Activated naive CD4-positive, alpha-beta T cell treated with anti-CD3 and anti-CD28 coated beads, Interleukin-2, amount 50 U/mL, for 24 hours (primary cell): ENCODE data around the gene CLIC3.

Experiments used
- H3K27ac Mint-ChIP-seq: one replicate; pipeline ENCODE4 v1.8.0; 2021; ENCODE audit warnings: mild to moderate bottlenecking, mixed read lengths
- H3K27me3 Mint-ChIP-seq: one replicate; pipeline ENCODE4 v1.8.0; 2021; ENCODE audit warnings: mixed read lengths
- H3K36me3 Mint-ChIP-seq: one replicate; pipeline ENCODE4 v1.8.0; 2021; ENCODE audit warnings: mixed read lengths
- H3K4me1 Mint-ChIP-seq: one replicate; pipeline ENCODE4 v1.8.0; 2021; ENCODE audit warnings: mixed read lengths
- H3K4me3 Mint-ChIP-seq: one replicate; pipeline ENCODE4 v1.8.0; 2021; ENCODE audit warnings: mild to moderate bottlenecking, mixed read lengths
- H3K9me3 Mint-ChIP-seq: one replicate; pipeline ENCODE4 v1.8.0; 2021; ENCODE audit warnings: mixed read lengths

CLIC3 gene

DNA sequence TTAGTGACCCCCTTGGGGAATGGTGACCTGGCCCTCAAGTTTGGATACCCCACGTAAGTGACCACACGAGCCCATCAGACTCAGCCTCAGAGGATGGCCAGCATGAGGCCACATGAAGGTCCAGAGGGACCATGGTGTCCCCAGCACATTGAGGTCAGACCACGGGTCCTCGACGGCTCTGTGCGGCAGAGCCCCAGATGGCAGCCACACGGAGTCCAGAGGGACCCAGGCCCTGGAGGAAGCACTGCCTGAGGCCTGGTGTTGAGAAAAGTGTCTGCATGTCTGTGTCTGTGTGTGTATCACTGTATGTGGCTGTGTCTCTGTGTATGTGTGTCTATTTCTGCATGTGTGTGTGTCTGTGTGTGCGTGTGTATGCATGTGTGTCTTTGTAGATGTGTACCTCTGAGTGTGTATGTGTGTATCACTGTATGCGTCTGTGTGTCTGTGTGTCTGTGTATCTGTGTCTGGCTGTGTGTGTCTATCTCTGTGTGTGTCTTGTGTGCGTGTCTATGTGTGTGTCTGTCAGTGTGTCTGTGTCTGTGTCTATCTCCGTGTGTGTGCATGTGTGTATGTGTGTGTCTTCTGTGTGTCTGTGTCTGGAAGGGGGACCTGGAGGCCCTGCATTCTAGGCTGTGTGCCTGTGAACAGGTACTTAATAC, 12.6 kb downstream of the CLIC3 start:
- Mint-ChIP-seq H3K36me3 (no peaks in the 10 kb centered on the region), H3K9me3 (no peaks in the 10 kb centered on the region), H3K4me3 (no peak overlapping the region), H3K4me1 (peaks cover 3% of the 10 kb centered on the region), H3K27me3 (peaks cover 4% of the 10 kb centered on the region), H3K27ac (no peak overlapping the region)

DNA sequence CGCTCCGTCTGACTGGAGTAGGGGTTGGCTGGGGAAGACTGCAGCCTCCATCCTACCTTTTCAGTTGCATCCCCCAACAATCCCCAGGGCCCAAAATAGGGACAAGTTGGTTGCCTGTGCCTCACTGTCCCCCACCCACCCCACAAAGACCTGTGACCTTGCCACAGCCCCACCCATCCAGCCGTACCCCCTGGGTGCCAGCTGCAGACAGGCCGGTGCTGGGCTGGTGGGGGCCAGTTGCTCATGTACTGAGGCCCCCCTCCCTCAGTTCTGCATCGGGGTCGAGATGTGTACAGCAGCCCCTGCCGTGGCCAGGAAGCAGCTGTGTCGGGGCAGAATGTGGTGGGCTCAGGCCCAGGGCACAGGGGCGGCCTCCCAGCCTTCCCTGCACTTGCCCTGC, 13.2 kb downstream of the CLIC3 start:
- no peaks in the 10 kb centered on the region for H3K36me3 Mint-ChIP-seq
- peaks cover 3% of the 10 kb centered on the region for H3K4me1 Mint-ChIP-seq
- no peak overlapping the region for H3K27ac Mint-ChIP-seq
- no peaks in the 10 kb centered on the region for H3K9me3 Mint-ChIP-seq
- H3K27me3 Mint-ChIP-seq: peaks cover 4% of the 10 kb centered on the region
- H3K4me3 Mint-ChIP-seq: no peak overlapping the region

DNA sequence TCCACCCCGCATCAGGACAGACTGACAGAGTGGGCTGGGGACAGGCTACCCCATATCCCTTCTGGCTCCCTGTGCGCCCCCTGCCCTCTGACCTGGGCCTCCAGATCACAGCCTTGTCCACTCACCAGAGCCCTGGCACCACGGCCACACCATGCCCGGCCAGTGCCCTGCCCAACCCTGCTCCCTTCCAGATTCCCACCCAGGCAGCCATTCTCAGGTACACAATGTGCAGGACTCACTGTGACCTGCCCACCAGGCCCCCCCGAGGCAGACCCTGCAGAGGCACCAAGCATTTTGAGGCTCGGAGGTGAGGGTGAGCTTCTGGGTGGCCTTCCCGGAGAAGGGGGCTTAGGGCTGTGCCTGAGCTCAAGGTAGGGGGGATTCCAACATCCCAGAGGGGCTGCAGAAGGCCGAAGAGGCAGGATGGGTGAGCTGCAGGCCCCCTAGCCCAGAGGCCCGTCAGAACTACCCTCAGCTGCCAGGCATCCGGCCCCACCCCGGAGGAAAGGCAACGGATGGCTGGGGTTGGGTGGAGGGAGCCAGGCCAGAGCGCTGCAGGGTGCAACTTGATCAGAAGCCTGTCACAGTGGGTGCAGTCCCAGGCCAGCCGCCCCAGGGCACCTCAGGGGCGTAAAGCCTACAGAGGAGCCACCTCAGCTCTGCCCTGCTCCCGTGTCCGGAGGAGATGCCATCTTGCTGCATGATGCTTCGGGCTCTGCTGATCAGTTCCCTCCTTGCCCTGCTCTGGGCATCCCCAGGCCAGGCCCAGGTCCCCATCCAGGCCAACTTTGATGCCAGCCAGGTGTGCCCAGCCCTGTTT, 13.9 kb downstream of the CLIC3 start, which contains the start of gene LCNL1:
Gene LCNL1 (plus strand): TSS at position 762 of the 820 bp plus-strand sequence. CDS start 594 bp downstream, outside the sequence.
- Mint-ChIP-seq H3K4me3 (no peak within 1 kb of the TSS), H3K27ac (peak within 1 kb of the TSS; percentile 12), H3K9me3 (no peaks in the 10 kb centered on the region), H3K27me3 (peaks cover 4% of the 10 kb centered on the region), H3K36me3 (no peaks in the 10 kb centered on the region), H3K4me1 (peaks cover 3% of the 10 kb centered on the region)

DNA sequence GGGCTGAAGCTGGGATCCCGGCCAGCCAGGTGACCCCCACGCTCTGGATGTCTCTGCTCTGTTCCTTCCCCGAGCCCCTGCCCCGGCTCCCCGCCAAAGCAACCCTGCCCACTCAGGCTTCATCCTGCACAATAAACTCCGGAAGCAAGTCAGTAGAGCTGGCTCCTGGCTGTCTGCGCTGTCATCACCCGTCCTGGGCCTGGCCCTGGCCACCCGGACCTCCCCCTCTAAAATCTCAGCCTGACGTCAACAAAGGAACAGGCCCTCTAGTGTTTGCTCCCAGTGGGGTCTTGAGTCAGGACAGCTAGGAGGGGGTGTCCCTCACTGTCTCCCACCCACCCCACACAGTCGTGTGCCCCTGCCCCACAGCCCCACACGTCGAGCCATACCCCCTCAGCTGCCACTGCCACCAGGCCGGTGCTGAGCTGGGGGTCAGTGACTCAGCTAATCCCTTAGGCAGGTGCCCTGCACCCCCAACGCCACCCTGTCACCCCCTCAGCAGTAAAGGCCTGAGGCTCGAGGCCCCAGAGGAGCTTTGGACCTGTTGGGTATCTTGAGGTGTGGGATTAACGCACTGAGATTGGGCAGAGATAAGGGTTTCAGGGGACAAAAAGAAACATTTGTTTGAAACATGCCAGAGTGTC, 14.7 kb downstream of the CLIC3 start:
- Mint-ChIP-seq H3K27ac (no peak overlapping the region), H3K9me3 (no peaks in the 10 kb centered on the region), H3K4me1 (peaks cover 3% of the 10 kb centered on the region), H3K27me3 (peaks cover 4% of the 10 kb centered on the region), H3K36me3 (no peaks in the 10 kb centered on the region), H3K4me3 (no peak overlapping the region)

DNA sequence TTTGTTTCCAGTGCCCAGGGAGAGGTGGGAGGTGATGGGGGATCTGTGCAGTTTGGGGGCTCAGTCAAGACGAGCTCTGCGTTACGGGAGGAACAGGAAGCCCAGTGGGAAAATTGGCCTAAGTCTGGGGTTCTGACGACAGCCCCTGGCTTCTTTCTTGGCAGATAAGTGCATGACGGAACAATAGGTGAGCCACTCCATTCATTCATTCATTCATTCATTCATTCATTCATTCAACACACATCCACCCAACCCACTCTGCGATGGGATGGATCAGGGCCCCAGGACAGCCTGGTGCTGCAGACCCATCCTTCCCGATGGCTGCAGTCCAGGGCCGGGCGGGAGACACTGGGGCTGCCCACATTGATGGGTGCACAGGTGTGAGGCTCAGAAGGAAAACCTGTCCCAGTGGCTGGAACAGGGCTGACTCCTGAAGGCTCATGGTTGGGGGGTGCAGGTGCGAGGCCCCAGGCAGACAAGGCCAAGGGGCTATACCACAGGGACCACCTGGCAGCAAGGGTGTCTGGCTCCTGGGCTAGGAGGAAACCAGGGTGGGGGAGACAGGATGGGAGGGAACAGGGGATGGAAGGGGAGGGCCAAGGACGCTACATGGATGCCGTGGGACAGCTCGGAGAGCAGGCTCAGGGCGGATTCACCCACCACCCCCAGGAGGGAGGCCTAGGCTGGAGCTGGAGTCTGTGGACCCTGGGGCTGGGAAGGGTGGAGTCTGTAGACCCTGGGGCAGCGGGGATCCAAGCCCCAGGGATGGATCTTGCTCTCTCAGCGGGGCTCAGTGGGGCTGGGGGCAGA, 15.5 kb downstream of the CLIC3 start:
- H3K4me1 Mint-ChIP-seq: peaks cover 3% of the 10 kb centered on the region
- no peak overlapping the region for H3K27ac Mint-ChIP-seq
- H3K27me3 Mint-ChIP-seq: peaks cover 4% of the 10 kb centered on the region
- no peak overlapping the region for H3K4me3 Mint-ChIP-seq
- no peaks in the 10 kb centered on the region for H3K9me3 Mint-ChIP-seq
- H3K36me3 Mint-ChIP-seq: no peaks in the 10 kb centered on the region

DNA sequence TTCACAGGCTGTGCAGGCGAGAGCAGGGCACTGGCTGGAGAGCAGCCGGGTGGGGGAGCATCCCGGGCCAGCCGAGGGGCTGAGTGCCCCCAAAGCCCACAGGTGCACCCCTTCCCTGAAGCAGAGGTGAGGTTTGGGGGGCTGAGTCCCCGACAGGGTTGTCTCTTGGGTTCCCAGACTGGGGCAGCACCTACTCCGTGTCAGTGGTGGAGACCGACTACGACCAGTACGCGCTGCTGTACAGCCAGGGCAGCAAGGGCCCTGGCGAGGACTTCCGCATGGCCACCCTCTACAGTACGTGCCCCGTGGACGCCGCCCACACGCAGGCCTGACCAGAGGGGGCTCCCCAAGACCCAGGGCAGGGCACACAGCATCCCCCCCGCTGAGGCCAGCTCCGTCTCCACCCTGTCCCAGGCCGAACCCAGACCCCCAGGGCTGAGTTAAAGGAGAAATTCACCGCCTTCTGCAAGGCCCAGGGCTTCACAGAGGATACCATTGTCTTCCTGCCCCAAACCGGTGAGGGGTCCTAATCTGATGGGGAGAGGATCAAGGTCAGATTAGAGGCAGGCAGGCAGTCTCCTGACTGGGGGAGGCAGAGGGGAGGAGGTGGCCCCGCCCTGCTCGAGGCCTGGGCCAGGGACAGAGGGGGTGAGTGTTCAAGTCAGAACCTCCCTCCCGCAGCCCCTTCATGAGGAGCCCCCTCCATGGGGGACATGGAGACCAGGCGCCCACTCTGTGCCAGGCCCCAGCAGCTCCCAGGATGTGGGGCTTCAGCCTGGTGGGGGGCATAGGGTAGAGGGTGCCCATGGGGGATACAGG, 16.4 kb downstream of the CLIC3 start:
- Mint-ChIP-seq H3K27ac (no peak overlapping the region), H3K9me3 (no peaks in the 10 kb centered on the region), H3K36me3 (no peaks in the 10 kb centered on the region), H3K27me3 (peaks cover 4% of the 10 kb centered on the region), H3K4me1 (peaks cover 8% of the 10 kb centered on the region), H3K4me3 (no peak overlapping the region)

DNA sequence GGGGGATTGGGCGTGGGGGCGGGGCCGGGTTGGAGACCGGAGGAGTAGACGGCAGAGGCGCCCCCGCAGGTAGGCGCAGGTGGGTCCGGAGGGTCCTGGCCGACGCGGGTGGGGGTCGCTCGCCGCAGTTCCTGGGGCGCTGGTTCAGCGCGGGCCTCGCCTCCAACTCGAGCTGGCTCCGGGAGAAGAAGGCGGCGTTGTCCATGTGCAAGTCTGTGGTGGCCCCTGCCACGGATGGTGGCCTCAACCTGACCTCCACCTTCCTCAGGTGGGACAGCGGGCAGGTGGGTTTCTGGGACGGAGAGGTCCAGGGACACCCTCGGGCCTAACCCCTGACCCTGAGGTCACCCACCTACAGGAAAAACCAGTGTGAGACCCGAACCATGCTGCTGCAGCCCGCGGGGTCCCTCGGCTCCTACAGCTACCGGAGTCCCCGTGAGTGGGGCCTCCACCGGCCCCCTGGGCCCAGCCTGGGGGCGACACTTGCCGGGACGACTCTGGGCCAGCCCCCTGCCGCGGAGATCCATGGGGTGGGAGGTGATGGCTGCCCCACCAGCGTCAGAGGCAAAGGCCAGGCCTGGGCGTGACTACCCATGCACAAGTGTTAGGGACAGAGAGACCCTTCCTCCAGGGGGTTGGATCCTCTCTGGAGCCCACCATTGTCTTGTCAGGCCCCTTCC, 17.4 kb downstream of the CLIC3 start:
- H3K4me1 Mint-ChIP-seq: peaks cover 10% of the 10 kb centered on the region
- no peaks in the 10 kb centered on the region for H3K9me3 Mint-ChIP-seq
- peaks cover 3% of the 10 kb centered on the region for H3K27me3 Mint-ChIP-seq

DNA sequence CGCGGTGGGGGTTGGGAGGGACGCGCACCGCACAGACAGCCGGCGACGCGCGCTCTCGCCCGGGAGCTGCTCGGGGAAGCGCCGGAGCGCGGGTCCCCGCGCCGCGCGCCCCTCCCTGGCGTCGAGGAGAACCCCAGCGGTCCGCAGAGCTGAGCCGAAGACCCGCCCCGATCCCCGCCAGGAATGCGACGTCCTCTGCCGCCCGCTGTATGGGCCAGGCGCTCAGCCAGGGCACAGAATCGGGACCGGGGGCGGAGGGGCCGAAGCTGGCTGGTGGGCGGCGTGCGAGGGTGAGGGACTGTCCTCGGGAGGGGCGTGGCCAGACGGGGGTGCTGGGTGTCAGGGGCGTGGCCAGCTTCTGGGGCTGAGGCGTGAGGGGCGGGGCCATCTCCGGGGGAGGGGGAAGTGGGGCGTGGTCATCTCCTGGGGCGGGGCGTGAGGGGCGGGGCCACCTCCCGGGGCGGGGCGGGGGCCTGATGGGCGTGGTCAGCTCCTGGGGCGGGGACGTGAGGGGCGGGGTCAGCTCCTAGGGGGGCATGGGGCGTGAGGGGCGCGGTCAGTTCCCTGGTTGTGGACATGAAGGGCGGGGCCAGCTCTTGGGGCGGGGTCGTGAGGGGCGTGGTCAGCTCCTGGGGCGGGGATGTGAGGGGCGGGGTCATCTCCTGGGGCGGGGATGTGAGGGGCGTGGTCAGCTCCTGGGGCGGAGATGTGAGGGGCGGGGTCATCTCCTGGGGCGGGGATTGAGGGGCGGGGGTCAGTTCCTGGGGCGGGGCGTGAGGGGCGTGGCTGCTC, 18.1 kb downstream of the CLIC3 start:
- Mint-ChIP-seq H3K4me1 (peaks cover 7% of the 10 kb centered on the region), H3K9me3 (no peaks in the 10 kb centered on the region), H3K27me3 (no peaks in the 10 kb centered on the region), H3K27ac (no peak overlapping the region), H3K4me3 (no peak overlapping the region), H3K36me3 (no peaks in the 10 kb centered on the region)

More for the DNA sequence above, 17.4 kb downstream of the CLIC3 start:
- Mint-ChIP-seq H3K27ac (no peak overlapping the region), H3K4me3 (no peak overlapping the region), H3K36me3 (no peaks in the 10 kb centered on the region)

DNA sequence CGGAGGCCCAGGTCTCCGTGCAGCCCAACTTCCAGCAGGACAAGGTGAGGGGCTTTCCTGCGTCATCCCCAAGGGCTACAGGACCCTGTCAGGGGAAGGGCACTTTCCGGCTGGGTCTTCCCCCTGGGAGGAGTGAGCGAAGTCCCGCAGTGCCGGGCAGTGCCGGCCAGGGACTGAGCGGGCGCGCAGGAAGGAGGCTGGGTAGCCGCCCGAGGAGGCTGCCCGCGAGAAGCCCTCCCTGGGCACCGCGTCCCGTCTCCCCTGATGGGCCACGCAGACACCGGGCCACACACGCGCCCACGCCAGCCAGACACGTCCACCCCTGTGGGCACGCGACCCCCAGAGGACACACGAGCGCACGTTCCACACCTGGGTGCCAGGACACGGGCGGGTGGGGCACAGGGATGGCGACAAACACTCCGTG, 18.7 kb downstream of the CLIC3 start:
- Mint-ChIP-seq H3K9me3 (no peaks in the 10 kb centered on the region), H3K27me3 (no peaks in the 10 kb centered on the region), H3K4me1 (peaks cover 7% of the 10 kb centered on the region), H3K27ac (no peak overlapping the region), H3K36me3 (no peaks in the 10 kb centered on the region), H3K4me3 (no peak overlapping the region)

DNA sequence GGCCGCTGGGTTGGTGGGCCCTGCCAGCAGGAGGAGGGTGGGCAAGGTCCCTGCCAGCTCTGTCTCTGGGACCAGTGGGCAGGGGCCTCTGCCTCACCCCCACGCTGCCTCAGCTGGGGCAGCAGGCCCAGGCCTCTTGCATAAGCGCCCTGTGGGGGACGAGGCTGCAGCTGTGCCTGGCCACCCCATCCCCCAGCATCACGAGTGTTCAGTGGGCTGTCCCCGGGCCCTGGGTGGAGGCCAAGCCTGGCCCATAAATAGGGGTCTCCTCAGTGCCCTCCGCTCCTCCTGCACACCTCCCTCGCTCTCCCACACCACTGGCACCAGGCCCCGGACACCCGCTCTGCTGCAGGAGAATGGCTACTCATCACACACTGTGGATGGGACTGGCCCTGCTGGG, 19.1 kb downstream of the CLIC3 start, which contains the start of gene PTGDS:
Gene PTGDS (plus strand): TSS at position 282 of the 400 bp plus-strand sequence. CDS start 75 bp downstream, at position 357.
- no peaks in the 10 kb centered on the region for H3K36me3 Mint-ChIP-seq
- H3K9me3 Mint-ChIP-seq: no peaks in the 10 kb centered on the region
- peak within 1 kb of the TSS; percentile 26 for H3K4me3 Mint-ChIP-seq
- peaks cover 7% of the 10 kb centered on the region for H3K4me1 Mint-ChIP-seq
- no peak within 1 kb of the TSS for H3K27ac Mint-ChIP-seq
- H3K27me3 Mint-ChIP-seq: no peaks in the 10 kb centered on the region

DNA sequence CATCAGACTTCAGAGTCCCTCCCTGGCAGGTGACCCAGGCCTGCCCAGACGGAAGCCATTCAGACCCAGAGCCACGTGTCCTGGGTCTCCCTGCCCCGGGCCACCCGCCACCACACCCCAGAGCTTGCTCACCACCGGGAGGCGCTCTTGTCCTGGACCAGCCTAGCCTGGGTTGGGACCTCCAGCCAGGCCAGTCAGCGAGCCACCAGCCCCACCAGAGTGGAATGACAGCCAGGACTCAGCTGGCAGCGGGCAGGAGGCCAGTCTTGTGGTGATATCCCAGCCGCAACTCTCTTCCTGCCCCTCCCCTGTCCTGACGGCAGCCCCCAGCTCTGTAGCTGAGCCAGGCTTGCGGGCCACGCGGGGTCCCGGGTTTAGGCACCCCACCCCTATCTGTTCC, 20.7 kb downstream of the CLIC3 start:
- Mint-ChIP-seq H3K4me1 (peaks cover 7% of the 10 kb centered on the region), H3K36me3 (no peaks in the 10 kb centered on the region), H3K27ac (no peak overlapping the region), H3K4me3 (no peak overlapping the region), H3K9me3 (no peaks in the 10 kb centered on the region), H3K27me3 (no peaks in the 10 kb centered on the region)

DNA sequence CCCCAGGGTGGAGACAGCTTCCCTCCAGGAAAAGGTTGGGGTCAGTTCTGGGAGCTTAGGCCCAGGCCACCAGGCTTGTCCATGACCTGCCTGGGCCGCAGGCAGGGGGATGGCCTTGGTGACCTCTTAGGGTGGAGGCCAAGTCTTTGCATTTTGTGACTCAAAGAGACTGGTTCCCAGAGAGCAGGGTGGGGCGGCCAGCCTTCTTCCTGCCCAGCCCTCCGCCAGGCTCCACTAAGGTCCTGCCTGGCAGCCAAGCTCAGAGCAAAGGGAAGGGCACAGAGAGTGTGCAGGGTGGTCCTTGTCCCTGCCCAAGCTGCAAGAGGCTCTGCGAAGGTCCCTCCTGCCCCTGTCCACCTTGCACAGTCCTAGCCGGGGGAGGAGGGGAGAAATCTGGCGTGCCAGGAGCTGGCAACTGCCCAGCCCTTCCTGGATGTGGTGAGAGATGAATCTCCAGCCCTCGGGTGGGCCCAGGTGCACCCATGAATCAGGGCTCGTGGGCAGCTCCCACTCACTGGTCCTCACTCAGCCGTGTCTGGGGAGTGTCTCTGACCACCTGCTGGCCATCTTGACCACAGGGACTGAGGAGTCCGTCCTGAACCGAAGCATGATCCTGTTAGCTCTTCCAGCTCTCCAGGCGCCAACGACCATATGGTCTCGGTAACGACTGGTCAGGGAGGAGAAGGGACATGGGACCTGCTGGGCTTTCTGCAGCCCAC, 21.4 kb downstream of the CLIC3 start:
- H3K4me1 Mint-ChIP-seq: peaks cover 7% of the 10 kb centered on the region
- no peaks in the 10 kb centered on the region for H3K36me3 Mint-ChIP-seq
- no peaks in the 10 kb centered on the region for H3K27me3 Mint-ChIP-seq
- H3K27ac Mint-ChIP-seq: no peak overlapping the region
- H3K4me3 Mint-ChIP-seq: no peak overlapping the region
- H3K9me3 Mint-ChIP-seq: no peaks in the 10 kb centered on the region
